Coronary artery (tissue), 2 donors: ENCODE measurements around the gene VSNL1.

Experiments
- DNase-seq: peaks from one replicate; pipeline ENCODE4 v3.0.0-alpha.2; 2017; ENCODE audit warnings: low spot score
- H3K27ac ChIP-seq, 2 donors: fragments of 200-600 bp; sonication (generic); one replicate each; pipeline ENCODE4 v1.5.1; 2016 to 2019
- H3K4me3 ChIP-seq: fragments of 200-600 bp; sonication (generic); 2 replicates; pipeline ENCODE4 v1.5.1; 2016; ENCODE audit warnings: mild to moderate bottlenecking, moderate library complexity
- TF ChIP-seq, protein P1 (sequence below): fragments of 200-600 bp; sonication (generic); IDR thresholded peaks from one replicate; pipeline ENCODE4 v1.5.1; 2019; ENCODE audit warnings: antibody characterized with exemption

VSNL1 gene

DNA sequence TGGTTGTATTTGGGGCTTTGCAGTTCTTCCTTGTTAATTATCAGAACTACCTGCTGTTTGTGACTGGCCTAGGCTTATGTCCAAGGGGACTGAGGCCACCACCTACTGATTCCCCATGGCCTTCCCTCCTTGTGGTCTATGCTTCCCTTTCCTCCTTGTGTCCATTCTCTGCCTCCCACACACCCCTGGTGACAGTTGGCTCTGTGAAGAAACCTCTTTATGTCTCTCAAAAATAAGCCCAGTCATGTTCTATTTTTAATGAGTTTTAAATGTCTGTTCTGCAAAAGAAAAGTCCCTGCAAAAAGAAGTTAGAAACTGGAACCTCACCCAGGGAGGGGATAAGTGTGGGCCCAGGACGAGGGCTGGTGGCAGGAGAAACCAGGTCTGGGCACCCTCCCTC is 108.1 kb downstream of the VSNL1 start:
- H3K4me3 ChIP-seq, result no peak overlapping the region
- TF ChIP-seq, protein P1, sequence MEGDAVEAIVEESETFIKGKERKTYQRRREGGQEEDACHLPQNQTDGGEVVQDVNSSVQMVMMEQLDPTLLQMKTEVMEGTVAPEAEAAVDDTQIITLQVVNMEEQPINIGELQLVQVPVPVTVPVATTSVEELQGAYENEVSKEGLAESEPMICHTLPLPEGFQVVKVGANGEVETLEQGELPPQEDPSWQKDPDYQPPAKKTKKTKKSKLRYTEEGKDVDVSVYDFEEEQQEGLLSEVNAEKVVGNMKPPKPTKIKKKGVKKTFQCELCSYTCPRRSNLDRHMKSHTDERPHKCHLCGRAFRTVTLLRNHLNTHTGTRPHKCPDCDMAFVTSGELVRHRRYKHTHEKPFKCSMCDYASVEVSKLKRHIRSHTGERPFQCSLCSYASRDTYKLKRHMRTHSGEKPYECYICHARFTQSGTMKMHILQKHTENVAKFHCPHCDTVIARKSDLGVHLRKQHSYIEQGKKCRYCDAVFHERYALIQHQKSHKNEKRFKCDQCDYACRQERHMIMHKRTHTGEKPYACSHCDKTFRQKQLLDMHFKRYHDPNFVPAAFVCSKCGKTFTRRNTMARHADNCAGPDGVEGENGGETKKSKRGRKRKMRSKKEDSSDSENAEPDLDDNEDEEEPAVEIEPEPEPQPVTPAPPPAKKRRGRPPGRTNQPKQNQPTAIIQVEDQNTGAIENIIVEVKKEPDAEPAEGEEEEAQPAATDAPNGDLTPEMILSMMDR, result no peak
- no peak for DNase-seq
- no peak overlapping the region for H3K27ac ChIP-seq

DNA sequence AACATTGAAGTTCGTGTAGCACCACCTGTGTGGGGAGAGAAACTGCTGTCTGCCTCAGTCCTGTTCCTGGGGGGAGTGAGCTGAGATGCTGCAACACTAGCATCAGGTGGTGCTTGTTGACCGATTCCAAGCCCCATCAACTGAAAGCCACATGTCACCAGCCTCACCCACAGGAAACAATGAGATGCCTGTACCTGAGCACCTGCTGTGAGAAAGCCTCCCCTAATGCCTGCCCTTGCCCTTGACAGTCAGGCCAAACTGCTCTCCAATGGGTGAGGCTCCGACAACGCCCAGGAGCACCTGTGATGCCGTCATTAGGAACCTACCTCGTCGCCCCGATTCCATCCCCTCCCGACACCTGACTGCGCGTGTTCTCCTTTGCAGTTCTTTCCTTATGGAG is 108.5 kb downstream of the VSNL1 start:
- no peak overlapping the region for H3K4me3 ChIP-seq
- no peak for DNase-seq
- H3K27ac ChIP-seq, result no peak overlapping the region
- TF ChIP-seq, protein P1, result no peak

DNA sequence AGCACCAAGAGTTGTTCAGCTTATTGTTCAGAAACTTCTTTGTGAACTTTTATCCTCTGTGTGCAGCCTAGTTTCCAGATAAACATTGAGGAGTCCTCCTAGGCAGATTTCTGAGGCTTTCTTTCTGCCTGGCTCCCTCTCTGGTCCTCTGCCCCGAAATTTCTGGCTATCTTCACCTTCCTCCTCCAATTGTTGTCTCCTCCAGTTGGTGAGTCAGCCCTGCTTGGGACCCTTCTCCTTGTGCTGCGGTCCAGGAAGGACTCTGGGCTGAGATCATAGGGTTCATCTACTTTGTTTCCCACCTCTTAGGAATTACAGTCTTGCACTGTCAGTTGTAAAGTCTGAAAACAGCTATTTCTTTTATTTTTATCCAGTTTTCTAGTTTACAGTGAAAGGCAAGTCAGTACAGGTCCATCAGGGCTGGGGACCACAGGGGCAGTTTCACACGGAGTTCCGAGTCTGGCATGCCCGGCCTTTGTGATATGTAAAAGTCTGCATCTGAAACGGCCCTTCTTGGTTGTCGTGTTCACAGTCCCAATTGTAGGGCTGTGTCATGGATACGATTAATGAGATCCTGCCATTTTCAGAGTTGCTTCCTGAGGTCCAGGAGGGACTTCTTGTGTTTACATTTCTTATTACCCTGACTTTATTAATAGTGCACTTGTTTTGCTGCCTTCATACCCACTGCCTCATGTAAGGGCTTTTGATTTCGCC is 112.3 kb downstream of the VSNL1 start:
- Histone ChIP-seq H3K27ac (no peak overlapping the region), H3K4me3 (no peak overlapping the region)
- no peak for DNase-seq
- TF ChIP-seq, protein P1, result no peak

DNA sequence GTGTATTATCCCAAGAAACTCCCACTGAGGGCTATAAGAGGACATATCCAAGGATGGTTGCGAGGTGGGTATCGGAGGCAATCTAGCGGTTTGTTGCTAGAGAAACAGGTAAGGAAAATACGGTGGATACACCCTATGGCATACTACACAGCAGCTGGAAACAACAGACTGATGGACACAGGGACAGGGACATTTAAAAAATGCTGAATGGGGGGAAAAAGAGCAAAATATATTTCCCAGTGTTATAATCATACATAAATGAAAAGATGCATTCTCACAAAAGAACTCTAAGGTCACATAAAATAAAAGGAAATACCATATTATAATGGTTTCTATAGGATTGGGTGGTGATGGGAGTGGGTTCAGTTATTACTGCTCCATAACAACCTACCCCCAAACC is 117.3 kb downstream of the VSNL1 start:
- TF ChIP-seq, protein P1, result no peak
- Histone ChIP-seq H3K27ac (no peak overlapping the region), H3K4me3 (no peak overlapping the region)
- DNase-seq, result no peak

DNA sequence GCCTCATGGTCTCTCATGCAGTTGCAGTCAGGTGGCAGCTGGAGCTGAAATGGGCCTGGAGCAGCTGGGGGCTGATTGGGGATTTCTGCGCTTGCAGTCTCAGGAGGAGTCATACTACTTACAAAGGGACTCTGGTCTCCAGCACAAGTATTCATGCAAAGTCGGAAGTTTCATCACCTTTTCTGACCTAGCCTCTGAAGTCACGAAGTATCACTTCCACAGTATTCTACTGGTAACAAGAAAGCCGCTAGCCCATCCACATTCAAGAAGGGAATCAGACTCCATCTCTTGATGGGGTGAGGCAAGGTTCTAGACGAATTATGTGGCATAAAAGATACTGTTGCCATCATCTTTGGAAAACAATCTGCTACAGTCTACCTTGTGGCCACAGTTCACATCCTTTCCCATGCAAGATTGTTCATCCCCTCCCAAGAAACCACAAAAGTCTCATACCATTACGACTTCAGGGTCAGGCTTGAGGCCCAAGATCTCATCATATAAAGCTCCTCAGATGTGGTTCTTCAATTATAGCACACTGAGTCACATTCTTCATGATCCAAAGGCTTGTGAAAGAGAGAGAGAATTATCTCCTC is 117.9 kb downstream of the VSNL1 start:
- DNase-seq, result no peak
- Histone ChIP-seq H3K27ac (no peak overlapping the region), H3K4me3 (no peak overlapping the region)
- TF ChIP-seq, protein P1, result no peak

DNA sequence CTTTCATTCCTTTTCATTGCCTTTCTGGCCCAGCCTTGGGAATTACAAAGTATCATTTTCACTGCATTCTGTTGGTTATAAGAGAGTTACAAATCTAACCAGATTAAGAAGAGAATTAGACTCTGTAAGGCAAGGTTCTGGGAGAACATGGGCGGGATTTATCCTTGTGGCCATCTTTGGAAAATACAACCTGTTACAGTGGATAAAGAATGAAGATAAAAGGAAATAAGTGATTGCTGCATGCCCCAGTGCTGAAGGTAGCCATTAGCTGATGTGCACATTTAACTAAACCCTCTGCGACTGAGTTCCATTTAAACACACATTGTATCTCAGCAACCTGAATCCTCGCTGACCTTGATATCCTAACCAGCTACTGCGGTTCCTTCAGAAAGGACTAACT is 119.7 kb downstream of the VSNL1 start:
- DNase-seq, result no peak
- no peak overlapping the region for H3K27ac ChIP-seq
- no peak overlapping the region for H3K4me3 ChIP-seq
- TF ChIP-seq, protein P1, result no peak

DNA sequence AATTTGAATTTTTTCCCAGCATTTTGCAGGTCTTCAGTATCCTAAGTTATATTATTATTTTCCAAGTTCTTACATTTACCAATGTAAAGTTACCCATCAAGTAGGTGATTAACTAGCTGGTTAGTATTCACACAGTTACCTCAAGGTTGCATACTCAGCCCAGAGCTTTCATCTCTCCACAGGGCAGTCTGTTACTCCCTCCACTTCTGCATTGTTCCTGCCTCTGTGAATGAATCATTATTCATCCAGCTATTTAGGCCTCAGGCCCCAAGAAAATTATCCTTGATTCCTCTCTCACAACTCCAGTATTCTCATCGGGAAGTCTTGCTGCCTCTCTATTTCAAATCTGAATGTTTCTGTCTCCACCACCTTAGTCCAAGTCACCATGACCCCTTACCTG is 121.0 kb downstream of the VSNL1 start:
- no peak for DNase-seq
- H3K4me3 ChIP-seq, result no peak overlapping the region
- TF ChIP-seq, protein P1, result no peak
- H3K27ac ChIP-seq, result no peak overlapping the region
